HG03354 (cell line): ENCODE data around the gene EOGT.

Experiments used
- ATAC-seq: cut with Tn5 transposase; IDR thresholded peaks from one replicate; pipeline ENCODE4 v1.9.1; 2021; ENCODE audit warnings: mild to moderate bottlenecking; ENCODE audit not compliant: unreplicated experiment, poor library complexity, severe bottlenecking

Gene EOGT

DNA sequence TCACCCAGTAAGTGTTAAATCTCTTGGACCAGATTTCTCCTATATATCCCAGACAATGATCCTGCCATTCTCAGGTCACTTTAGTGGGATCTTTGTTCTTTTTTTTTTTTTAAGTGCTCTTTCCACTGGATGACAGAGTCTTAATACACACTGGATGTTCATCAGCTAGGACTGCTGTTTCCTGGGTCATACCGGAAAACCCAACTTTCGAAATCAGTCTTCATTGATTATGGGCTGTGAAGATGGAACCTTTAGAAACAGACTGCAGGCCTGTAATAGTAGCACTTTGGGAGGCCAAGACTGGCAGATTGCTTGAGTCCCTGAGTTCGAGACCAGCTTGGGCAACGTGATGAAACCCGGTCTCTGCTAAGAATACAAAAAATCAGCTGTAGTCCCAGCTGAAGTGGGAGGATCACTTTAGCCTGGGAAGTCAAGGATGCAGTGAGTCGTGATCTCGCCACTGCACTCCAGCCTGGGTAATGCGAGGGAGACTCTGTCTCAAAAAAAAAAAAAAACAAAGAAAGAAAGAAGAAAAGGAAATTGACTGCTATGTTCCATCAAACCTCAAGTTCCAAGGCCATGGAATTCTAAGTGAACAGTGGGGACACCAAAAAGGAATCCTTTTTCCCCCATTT is 2.3 kb downstream of the EOGT start:
- ATAC-seq: no peak

DNA sequence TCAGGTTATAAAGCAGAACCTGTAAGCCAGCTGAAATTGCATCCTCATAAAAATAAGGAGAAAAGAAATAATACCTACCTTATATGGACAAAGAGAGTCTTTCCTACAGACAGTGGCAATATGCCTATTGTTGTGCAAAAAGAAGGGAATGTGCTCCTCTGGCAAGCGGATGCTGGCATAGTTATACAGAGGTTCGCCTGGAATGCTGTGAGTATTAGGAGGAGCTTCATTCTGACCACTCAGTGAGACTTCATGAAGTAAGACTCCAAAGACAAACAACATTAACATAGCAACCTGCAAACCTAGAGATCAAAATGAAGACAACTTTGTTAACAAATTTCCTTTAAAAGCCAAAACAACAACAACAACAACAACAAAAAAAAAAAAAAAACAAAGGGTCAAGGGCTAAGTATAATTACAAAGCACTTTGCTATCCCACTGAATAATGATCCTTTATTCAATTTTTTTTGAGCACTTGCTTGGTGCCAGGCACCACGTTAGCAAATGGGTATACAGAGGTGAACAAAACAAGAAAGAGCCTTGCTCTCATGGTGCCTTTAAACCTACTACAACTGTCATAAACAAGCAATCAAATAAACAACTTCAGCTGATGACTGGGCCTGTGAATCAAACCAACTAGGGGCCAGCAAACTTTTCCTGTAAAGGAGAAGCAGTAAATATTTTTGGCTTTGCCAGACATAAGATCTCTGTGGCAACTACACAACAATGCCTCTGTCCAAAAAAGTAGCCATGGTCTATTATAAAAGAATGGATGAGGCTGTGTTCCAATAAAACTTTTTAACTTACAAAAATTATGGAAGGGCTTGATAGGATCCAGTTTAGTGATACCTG is 3.7 kb downstream of the EOGT start:
- no peak for ATAC-seq

DNA sequence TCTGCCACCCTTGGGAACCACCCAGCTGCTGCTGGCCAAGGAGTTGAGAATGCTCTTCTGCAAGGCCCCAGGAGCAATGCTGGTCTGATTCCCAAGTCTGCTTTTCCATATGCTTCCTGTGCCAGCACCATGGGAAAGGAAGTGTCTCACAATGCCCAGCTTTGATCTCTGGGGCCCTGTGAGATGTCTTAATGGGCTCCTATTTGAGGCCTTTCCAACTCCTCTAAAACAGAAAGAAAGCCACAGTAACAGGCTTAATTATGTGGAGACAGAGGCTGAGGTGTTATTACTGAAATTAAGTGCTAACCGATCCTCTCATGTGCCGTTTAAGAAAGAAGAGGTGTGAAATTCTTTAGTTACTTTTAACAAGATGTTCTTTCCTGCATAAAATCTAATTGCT is 4.5 kb downstream of the EOGT start:
- ATAC-seq: no peak

DNA sequence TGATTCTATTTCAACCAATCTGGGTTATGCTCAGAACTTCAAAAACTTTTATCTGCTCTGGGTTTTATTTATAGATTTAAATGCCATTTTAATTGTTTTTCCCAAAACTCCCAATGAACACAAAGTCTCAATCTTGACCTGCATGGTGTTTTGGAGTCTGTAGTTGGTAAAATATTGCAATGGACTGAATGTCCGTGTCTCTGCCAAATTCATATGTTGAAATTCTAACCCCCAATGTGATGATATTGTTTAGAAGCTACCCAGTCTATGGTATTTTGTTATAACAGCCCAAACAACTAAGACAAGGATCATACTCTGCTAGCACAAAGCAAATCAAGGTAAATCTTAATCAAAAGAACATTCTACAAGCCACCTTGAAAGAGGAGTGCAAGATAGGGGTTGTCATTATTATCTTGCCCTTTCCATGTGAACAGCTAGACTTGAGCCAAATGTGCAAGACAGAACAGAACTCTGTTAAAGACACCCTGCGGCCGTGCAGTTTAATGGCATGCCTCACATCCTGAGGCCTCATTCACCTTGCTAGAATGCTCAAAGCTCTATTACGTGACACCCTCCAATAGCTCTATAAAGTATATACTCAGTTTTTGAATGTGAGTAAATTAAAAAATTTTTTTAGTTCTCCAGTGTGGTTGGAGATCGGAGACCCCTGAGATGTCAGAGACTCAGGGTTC is 7.5 kb downstream of the EOGT start:
- ATAC-seq: no peak

DNA sequence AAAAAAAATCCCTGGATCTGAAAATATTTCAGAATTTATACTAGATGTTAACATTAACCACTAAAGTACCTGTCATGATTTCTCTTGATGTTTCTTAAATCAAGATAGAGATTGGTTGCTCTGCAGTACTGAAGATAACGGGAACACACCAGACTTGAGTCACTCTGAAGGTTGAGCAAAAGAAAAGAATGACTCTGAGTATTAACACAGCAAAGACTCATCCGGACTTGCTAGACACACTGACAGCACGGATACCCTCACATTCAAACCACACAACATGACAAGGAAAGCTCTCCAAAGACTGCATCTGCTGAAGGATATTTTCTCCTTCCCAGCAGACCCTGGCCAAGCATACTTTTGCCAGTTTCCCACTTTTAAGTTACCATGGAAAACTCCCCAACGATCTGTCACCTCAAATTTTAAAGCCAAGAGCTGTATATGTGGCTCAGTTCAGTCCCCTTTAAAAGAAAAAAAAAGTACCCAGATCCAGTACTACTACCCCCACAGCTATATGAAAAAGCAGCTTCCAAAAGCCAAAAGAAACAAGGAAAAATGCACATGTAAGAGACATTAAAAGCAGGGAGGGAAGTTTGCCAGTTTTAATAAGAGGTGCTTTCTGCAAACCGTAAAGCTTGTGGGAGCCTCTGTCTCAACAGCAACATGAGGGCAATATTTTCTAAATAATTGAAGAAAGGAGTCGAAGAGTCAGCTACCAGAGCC is 8.3 kb downstream of the EOGT start:
- ATAC-seq: no peak

DNA sequence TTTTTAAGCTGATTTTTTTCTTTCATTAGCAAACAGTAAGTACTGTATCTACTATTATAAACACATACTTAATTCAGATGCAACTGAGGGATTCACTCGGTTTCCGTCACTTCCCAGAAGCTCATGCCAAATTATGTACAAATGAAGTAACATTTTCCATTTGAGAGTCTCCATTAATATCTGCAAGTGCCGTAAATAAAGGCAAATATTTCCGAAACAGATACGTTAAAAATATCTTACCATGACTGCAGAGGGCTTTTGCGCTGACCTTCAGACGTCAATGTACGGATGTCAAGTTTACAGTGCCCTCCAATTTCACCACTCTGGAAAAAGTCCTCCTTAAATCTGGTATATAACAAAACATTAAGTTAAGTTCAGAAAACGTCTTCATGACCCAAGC is 9.3 kb downstream of the EOGT start:
- ATAC-seq: no peak

DNA sequence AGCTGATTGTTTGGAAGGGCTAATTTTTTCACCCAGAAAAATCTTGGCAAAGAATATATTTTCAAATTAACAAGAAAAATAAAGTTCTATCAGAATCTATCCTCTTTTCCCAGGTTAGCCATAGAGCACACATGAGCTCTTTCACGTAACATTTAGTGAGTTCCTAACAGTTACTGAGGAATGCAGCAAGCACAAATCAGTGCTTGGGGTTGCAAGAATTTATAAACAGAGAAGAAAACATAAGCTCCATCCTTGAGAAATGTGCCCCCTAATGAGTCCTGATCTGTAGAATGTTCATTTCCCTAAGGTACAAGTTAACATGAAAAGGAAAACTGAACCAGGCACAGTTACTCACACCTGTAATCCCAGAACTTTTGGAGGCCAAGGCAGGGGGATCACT is 13.9 kb downstream of the EOGT start:
- no peak for ATAC-seq

DNA sequence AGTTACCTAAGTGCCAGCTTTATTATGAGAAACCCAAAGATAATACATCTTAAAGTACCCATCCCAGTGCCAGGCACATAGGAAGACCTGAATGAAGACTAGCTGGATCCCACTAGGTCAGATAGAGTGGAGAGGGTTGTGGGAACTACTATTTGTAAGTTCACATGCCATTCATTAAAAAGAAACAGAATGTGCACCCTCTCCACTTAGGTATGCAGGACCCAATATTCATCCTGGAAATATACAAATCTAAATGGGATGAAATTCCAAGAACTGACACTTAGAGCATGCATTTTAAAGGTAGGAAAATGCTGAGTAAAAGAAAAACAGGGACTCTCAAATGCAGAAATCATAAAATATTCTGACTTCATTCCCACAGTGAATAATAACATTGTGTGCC is 14.3 kb downstream of the EOGT start:
- ATAC-seq: no peak

DNA sequence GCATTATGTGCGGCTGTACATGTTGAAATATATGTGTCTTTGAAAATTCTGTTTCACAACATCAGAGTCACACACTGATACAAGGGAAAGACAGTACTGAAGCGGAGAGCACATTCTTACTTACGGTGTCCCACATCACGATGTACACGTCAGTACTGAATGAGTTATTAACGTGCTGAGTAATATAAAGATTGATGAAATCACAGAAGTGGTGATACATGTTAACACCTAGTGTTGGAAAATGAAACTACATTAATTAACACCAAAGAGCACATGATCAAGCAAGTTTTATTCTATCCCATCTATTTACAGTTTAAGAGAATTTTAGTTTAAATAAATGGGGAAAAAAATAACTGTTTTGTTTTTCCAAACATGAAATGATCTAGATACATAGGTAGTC is 15.6 kb downstream of the EOGT start:
- no peak for ATAC-seq

DNA sequence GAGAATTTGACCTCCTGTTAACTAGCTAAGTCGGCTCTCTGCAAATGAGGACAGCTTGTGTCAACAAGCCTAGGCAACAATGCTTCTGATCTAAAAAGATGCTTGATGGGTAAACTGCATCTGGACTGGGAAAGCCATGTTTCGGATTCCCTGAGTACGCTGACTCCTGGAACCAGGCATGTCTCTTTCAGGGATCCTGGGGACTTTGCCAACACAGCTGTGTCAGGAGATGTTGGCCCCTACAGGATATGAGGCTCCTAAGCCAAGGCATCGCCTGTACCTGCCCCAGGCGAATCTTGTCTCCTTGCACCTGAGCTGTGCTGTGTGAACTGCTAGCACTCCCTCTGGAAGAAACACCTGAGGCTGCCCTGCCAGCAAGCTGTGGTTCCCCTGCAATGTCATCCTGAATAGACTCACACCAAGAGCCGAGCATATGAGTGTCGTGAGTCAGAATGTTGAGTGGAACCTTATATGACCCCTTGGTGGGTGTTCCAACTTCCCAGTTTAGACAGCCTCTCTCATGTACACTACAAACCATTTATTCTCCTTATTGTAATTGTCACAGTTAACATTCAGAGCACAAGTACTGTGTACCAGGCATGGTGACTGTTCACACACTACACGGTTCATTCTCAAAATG is 17.0 kb downstream of the EOGT start:
- no peak for ATAC-seq

DNA sequence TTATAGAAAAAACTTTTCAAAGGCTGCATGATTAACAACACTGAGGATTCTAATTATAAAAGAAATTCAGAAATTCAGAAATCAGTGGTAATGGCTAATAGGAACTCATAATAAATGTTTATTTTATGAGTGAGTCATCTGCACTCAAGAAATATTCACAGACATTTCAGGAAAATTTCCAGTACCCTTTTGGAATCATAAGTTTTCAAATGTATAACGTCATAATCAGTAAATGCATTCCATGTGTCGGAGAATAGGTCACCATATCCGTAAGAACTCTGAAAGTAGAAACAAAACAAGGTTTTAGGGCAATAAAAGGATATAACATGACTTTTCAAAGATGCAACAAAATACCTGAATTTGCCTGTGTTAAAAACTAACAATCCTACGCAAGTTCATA is 24.7 kb downstream of the EOGT start:
- no peak for ATAC-seq

DNA sequence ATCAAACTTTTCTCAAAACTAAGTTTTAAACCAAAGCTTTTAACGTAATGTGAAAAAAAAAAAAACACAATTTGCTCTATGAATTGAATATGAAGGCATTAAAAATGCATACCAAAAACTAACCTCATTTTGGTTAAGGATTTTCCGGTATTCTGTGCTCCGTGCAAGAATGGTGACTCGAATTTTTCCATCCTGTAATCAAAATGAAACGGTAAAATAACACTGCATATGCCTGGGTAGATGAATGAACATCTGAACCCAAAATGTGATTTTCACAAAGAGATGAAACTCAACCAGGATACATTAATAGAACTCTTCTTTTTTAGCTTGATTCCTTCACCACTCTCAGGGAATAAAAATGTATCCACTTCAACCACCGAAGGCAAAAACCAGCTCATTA is 26.2 kb downstream of the EOGT start:
- no peak for ATAC-seq

DNA sequence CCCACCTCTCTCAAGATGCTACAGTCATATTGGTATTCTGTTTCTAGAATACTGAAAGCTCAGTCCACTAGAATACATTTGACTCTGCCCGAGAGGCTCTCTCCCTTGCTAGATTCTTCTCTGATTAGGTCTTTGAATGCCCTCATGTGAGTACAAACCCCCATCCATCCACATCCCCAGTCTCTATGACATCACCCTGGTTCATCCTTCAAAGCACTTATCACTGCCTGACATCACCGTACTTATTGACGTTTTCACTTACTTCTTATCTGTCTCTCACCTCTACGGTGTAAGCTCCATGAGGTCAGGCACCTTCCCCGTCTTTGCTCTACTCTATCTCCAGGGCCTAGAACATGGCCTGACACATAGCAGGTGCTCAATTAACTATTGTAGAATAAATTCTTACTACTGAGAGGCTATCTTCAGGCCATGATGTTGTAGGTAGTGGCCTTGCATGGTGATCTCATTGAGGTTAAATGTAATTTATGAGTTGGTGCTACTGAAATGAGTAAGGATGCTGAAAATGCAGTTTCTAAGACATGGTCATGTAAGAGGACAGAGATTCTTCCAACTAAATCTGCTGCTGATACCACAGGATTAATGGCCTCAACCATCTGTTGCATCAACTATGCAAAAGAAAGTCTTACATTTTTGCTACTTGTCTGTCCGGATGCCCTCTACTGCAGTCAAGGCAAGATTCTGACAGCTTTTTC is 26.8 kb downstream of the EOGT start:
- no peak for ATAC-seq

DNA sequence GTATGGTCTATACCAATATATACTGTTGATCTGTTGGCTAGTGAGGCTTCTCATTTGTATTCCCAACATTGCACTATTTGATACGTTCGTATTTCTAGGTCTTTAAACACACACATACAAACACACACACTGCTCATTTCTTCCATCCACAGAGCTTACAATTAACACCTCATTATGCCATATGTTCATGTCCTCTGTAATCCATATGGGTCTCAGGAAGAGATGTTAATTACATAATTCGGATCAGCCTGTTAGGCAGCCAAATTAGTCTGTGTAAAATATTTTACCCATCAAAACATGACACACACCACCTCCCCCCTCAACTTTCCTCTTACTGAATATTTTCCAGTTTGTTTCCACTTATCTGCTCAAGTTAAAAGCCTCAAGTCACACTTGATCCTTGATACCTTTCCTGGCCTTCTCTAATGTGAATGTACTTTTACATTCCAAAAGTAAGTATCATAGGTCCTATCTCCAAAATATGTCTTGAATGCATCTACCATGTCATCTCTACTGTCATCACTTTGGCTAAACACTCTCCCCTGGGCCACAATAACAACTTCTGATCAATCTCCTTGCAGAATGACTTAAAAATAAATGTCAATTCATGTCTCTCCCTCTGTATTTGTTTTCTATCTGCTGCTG is 28.2 kb downstream of the EOGT start:
- no peak for ATAC-seq

DNA sequence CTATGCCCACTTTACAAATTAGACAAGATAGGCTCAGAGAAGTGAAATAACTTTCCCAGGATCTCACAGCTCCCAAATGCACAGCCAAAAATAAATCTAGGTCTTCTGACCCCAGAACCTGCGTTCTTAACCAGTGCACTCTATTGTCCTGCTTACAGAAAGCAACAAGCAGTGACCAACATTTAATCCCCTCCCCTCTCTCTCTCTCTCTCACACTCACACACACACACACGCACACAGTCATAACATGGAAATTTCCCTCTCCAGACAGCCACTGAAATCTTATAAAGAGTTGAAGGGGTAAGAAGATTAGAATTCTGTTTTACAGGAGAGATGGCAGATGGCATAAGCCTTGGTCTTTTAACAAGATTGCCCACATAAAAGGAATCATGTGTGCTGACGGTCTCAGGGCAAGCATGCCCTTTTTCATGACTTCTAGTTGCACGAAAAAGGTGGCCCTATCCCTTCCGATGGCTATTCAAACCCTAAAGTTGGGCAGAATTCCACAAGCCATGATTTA is 29.4 kb downstream of the EOGT start:
- ATAC-seq: no peak

DNA sequence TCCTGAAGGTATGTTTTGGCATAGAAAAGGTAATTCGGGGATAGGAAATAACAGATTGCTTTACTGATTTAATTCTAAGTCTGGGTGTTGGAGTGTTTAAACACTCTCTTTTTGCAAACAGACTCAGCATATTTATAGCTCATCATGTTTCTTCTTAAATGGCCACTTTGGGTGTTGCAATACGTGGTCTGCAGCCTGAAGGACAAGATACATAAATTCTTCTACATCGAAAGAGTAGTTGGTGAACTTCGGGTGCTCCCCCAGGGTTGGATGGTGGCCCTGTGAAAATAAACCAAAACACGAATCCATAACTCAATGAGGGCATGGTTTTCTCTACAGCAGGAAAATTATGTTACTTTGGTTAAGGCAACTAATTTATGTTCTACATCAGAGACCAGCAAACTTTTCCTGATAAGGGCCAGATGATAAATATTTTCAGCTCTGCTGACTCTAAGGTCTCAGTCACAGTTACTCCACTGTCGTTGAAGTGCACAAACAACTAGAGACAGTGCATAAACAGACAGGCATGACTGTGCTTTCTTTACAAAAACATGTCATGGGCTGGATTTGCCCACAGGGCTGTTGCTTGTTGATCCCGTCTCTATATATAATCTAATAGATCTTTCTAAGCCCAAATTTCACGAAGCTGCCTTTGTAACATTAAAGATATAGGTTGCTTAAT is 35.9 kb downstream of the EOGT start:
- no peak for ATAC-seq

DNA sequence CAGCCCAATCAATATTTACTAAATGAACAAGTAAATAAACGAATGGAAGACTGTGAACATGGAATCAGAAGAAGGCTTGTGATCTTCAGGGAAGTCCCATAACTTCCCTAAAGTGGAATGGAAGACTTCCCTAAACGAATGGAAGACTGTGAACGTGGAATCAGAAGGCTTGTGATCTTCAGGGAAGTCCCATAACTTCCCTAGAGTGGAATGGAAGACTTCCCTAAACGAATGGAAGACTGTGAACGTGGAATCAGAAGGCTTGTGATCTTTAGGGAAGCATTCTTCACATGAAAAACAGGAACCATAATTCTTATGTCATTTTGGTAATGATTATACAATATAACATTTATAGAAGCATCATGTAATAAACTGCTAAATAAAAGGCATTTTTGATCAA is 38.8 kb downstream of the EOGT start:
- ATAC-seq: no peak

DNA sequence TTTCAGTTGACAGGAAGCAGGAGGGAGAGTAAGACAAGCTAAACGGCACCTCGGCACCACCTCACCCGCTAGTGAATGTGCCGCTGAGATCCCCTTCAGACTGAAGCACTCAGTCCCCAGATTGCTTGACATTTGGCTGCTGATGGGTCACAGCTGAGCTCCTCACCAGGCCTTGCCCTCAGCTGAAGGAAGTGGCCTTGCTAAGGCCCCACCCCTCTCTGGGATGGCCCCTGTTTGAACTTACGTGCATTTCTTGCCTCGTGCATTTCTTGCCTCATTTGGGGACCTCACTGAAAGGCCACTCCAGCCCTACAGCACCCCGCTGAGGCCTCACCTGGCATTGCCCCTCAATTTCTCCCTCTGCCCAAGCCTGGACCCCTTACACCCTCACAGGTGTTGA is 39.8 kb downstream of the EOGT start:
- no peak for ATAC-seq
